Measurements from ENCODE around the gene PAQR5. TPM values are rescaled to one million over a fixed set of nuclear protein-coding genes. Genes with fewer than 3 reads are reported as not detected.
"Not testable (repeated sequence)": the region's sequence is repeated elsewhere in the genome, so short reads cannot be mapped to it uniquely, and the experiment has no call there.

The PAQR5 gene
- total and polyA plus RNA-seq, 7 donors, result 0.08 to 0.39 (median 0.17) TPM; not detected in 1

GRCh38 chr15:69298354-69298696 lies 387 bp upstream of the PAQR5 start:
- no peak for ATAC-seq

GRCh38 chr15:69299451-69299886 lies 757 bp downstream of the PAQR5 start:
- Histone ChIP-seq H3K27ac (no peak overlapping the region), H3K36me3 (ENCODE audit: insufficient read depth in 1 of 2, low read depth in 1 of 2) (no peaks in the 10 kb centered on the region), H3K4me1 (peaks cover 7% of the 10 kb centered on the region), H3K27me3 (ENCODE audit: insufficient read depth in 3 of 3, low read length in 2 of 3) (peaks cover 0 to 44% (median 11%) of the 10 kb centered on the region in 3 donors), H3K9me3 (no peaks in the 10 kb centered on the region), H3K4me3 (peak overlapping the region; percentile 72)
- TF ChIP-seq, protein P1, sequence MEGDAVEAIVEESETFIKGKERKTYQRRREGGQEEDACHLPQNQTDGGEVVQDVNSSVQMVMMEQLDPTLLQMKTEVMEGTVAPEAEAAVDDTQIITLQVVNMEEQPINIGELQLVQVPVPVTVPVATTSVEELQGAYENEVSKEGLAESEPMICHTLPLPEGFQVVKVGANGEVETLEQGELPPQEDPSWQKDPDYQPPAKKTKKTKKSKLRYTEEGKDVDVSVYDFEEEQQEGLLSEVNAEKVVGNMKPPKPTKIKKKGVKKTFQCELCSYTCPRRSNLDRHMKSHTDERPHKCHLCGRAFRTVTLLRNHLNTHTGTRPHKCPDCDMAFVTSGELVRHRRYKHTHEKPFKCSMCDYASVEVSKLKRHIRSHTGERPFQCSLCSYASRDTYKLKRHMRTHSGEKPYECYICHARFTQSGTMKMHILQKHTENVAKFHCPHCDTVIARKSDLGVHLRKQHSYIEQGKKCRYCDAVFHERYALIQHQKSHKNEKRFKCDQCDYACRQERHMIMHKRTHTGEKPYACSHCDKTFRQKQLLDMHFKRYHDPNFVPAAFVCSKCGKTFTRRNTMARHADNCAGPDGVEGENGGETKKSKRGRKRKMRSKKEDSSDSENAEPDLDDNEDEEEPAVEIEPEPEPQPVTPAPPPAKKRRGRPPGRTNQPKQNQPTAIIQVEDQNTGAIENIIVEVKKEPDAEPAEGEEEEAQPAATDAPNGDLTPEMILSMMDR (IDR thresholded peaks at IDR 0.05), result no peak
- DNase-seq (no peak), ATAC-seq (no peak)
- intact Hi-C loops (cut with DNase I), result no loop called here
- 14 to 17% (median 14%) methylated on average over 16 of the region's 16 CpGs for WGBS, 3 donors

More at GRCh38 chr15:69298354-69298696, 387 bp upstream of the PAQR5 start:
- intact Hi-C loops (cut with DNase I), result no loop called here
- H3K9me3 ChIP-seq, result no peaks in the 10 kb centered on the region
- peaks cover 0 to 44% (median 11%) of the 10 kb centered on the region in 3 donors for H3K27me3 ChIP-seq (ENCODE audit: insufficient read depth in 3 of 3, low read length in 2 of 3)
- H3K36me3 ChIP-seq (ENCODE audit: insufficient read depth in 1 of 2, low read depth in 1 of 2), result no peaks in the 10 kb centered on the region
- WGBS, 3 donors, result 33 to 46% (median 35%) methylated on average over 14 to 15 of the region's 15 CpGs
- H3K4me3 ChIP-seq, result peak overlapping the region; percentile 72
- H3K4me1 ChIP-seq, result peaks cover 7% of the 10 kb centered on the region
- DNase-seq, result no peak
- TF ChIP-seq, protein P1 (IDR thresholded peaks at IDR 0.05), result no peak
- H3K27ac ChIP-seq, result no peak overlapping the region

DNA sequence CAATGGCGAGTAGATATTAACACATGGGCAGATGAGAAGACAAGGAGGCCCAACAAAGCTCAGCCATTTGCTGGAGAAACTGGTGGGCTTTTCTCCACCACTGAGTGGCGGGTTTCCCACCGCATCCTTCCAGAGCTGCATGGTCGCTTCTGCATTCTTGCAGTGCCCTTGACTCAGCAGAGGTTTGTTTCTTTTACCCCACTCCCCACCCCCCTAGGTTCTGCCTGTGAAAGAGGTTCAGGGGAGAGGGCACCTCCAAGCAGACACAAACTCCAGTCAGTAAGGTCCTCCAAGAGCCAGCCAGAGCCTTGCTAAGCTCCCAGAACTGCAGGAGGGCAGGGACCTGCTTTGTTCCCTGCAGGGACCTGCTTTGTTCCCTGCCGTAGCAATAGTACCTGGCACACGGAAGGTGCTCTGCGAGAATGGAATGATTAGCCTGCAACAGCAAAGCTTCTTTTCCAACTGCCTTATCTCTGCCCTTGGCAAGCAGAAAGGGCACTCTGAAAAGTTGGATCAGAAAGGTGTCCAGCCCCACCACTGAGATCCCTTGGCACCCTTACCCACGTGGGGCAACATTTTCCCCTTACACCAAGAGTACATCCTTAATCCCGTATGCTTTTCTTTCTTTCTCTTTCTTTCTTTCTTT lies 1.4 kb downstream of the PAQR5 start:
- Histone ChIP-seq H3K4me1 (peaks cover 7% of the 10 kb centered on the region), H3K9me3 (no peaks in the 10 kb centered on the region), H3K27ac (no peak overlapping the region), H3K36me3 (ENCODE audit: insufficient read depth in 1 of 2, low read depth in 1 of 2) (no peaks in the 10 kb centered on the region), H3K27me3 (ENCODE audit: insufficient read depth in 3 of 3, low read length in 2 of 3) (peaks cover 0 to 44% (median 13%) of the 10 kb centered on the region in 3 donors), H3K4me3 (no peak overlapping the region)
- intact Hi-C loops (cut with DNase I), result no loop called here
- no peak for ATAC-seq
- WGBS, 3 donors, result 46 to 49% (median 48%) methylated on average over 9 of the region's 9 CpGs
- DNase-seq, result no peak
- TF ChIP-seq, protein P1 (IDR thresholded peaks at IDR 0.05), result no peak

DNA sequence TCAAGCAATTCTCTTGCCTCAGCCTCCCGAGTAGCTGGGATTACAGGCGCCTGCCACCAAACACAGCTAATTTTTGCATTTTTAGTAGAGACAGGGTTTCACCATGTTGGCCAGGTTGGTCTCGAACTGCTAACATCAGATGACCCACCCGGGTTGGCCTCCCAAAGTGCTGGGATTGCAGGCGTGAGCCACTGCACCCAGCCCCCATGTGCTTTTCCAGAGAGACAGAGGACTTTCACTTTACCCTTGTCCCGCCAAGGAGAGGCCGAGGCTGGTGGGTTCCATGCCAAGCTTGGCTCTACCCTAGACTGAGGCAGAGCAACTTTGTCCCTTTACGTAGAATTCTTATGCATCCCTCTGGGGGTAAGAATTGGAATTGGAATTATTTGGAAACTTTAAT lies 2.4 kb downstream of the PAQR5 start:
- intact Hi-C loops (cut with DNase I); H3K36me3 ChIP-seq (ENCODE audit: insufficient read depth in 1 of 2, low read depth in 1 of 2); ATAC-seq; H3K4me3 ChIP-seq; H3K27ac ChIP-seq; DNase-seq; H3K9me3 ChIP-seq; H3K4me1 ChIP-seq: not testable (repeated sequence)
- H3K27me3 ChIP-seq (ENCODE audit: insufficient read depth in 3 of 3, low read length in 2 of 3), result peaks cover 0 to 44% (median 13%) of the 10 kb centered on the region in 3 donors
- 82 to 87% (median 87%) methylated on average over 6 to 8 of the region's 8 CpGs for WGBS, 3 donors

DNA sequence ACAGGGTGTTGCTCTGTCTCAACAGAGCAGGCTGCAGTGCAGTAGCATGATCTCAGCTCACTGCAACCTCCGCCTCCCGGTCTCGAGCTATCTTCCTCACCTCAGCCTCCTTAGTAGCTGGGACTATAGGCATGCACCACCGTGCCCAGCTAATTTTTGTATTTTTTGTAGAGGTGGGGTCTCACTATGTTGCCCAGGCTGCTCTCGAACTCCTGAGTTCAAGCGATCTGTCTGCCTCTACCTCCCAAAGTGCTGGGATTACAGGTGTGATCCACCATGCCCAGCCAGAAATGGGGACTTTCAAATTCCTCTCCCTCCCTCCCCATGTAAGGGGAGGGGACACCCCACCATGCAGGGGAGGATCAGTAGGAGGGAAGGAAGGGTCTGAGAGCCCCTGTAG lies 3.4 kb downstream of the PAQR5 start:
- DNase-seq; H3K9me3 ChIP-seq; H3K4me1 ChIP-seq; intact Hi-C loops (cut with DNase I); H3K36me3 ChIP-seq (ENCODE audit: insufficient read depth in 1 of 2, low read depth in 1 of 2); ATAC-seq; H3K27ac ChIP-seq; H3K4me3 ChIP-seq: not testable (repeated sequence)
- H3K27me3 ChIP-seq (ENCODE audit: insufficient read depth in 3 of 3, low read length in 2 of 3), result peaks cover 0 to 44% (median 11%) of the 10 kb centered on the region in 3 donors
- 89 to 92% (median 91%) methylated on average over 6 of the region's 6 CpGs for WGBS, 3 donors
